ELR (cell line): ENCODE measurements around the gene SMIM43.

ENCODE experiments used
- DNase-seq: peaks from one replicate; pipeline ENCODE4 v3.0.0-alpha.2; 2015; ENCODE audit warnings: low read depth

The SMIM43 gene

GRCh38 chr4:121783210-121783609 is 18.2 kb upstream of the SMIM43 start:
- no peak for DNase-seq

GRCh38 chr4:121778991-121779628 is 14.1 kb upstream of the SMIM43 start:
- DNase-seq, result no peak

DNA sequence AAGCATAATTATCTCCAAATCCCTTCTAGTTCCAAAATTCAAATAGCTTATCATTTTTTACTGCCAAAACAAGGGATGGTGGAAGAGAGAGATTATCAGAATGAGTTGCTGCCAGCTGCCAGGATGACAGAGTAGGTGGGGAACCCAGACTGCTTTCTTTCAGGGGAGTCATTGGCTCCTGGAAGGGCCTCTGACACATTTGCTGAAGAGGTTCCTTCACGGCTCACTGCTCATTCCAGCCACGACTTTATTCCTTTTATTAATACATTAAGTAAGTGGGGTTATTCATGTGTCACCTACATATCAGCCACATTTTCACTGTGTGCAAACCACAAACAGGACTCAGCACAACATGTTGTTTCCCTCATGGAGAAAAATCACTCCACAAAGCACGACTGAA is 12.7 kb upstream of the SMIM43 start:
- DNase-seq, result no peak

- no peak for DNase-seq
These were observed 11.8 kb upstream of the SMIM43 start for GRCh38 chr4:121776610-121777401.

GRCh38 chr4:121773883-121774282 is 8.9 kb upstream of the SMIM43 start:
- DNase-seq, result no peak

DNA sequence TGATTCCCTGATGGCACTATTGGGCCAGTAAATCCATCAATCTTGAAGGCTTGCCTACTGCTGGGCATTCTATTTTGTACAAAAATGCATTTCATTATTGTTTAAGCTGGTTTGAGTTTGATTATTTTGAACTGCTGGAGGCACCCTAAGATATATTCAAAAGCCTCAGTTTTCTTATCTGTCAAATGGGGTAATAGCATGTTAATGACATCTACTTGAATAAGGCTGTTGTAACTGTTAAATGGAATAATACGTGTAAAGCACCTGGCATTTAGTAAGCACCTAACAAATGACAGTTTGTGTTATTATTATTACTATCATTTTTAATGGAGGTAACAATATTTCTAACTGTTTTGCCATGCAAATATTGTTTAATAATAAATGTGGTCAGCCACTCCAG is 6.9 kb upstream of the SMIM43 start:
- no peak for DNase-seq

GRCh38 chr4:121769341-121769740 is 4.4 kb upstream of the SMIM43 start:
- no peak for DNase-seq

DNA sequence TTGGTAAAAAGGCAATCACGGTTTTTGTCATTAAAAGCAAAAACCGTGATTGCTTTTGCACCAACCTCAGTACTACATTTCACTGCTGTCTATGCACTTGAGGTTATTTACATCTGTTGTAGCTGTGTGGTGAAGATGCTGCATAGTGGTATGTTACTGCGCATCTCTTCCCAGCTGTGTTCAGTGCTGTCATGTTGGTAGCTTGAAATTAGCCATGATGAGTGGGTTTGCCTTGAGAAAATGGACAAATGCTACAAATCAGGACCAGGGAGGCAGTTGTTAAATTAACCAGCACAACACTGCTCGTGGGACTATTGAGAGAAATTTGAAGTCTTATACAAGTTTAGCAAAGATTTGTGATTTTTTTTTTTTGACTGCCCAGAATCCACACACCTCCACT is 2.2 kb upstream of the SMIM43 start:
- no peak for DNase-seq

GRCh38 chr4:121765971-121766538 is 1.1 kb upstream of the SMIM43 start:
- DNase-seq, result no peak

DNA sequence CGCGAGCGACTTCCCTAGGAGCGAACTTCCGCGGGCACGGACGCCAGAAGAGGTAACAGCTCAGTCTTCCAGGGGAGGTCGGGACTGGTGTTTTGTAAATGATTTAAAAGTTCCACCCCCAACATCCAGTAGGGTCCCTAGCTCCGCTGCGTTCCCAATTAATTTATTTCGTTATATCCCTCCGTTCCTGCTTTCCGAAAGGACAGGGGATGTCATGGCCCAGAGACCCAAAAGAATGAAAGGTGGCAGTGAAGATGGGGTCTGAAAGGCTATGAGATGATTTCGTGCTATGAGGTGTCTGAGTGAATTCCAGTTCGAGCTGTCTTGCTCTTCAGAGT is 373 bp upstream of the SMIM43 start:
- DNase-seq, result no peak

DNA sequence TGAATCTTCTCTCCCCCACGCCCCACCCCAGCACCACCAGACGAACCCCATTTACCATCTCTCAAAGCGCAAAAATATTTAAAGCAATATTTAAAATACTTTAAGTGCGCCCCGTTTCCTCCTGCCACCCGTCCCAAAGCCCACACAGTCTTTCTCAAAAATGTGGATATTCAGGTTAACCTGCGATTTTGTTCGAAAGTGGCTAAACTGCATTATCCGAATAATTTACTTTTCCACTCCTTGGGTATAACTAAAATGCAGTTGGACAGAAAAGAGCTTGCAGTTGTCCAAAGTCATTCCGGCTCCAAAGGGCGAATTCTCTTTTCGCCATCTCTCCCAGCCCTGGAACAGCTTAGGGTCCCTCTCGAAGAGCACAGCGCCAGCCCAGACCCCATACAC is 662 bp downstream of the SMIM43 start:
- no peak for DNase-seq

GRCh38 chr4:121760205-121760604 is 4.8 kb downstream of the SMIM43 start:
- no peak for DNase-seq

DNA sequence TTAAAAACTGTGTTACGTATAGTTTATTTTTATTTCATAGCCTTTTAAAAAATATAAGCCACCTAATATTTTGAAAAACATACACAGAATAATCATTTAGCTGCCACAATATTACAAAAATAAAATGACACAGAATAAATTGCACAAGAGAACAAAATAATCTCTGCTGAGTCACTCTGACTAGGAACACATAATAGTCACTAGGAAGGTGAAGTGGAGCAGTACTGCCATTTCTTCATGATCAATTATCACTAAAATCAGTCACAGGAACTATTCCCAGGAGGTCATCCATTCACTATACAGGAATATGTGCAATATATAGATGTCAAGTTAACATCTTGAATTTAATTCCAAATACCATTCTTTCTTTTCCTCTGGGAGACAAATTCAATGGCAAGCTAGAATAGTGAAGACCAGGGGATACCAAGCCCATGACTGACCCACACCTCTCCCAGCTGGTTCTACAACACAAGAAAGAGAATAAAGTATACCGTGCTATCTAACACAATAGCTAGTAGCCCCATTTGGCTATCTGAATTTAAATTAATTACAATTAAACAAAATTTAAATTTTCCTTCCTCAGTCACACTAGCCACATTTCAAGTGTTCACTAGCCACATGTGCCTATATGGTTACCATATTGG is 5.9 kb downstream of the SMIM43 start:
- DNase-seq, result peak; percentile 55

- peak; percentile 78 for DNase-seq
These were observed 12.8 kb downstream of the SMIM43 start for GRCh38 chr4:121752142-121752541.

DNA sequence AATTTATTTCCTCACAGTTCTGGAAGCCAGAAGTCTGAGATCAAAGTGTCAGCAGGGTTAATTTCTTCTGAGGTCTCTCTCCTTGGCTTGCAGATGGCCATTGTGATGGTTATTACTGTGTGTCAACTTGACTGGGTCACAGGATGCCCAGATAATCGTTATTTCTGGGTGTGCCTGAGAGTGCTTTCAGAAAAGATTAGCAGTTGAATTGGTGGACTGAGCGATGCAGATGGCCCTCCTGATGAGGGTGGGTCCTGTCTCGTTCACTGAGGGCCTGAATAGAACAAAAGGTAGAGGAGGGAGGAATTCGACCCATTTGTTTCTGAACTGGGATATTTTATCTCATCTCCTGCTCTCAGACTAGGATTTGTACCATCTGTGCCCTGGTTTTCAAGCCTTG is 15.7 kb downstream of the SMIM43 start:
- DNase-seq, result no peak

- DNase-seq, result no peak
These were observed 22.2 kb downstream of the SMIM43 start for GRCh38 chr4:121742794-121743193.

- DNase-seq, result no peak
These were observed 23.2 kb downstream of the SMIM43 start for GRCh38 chr4:121741751-121742150.

DNA sequence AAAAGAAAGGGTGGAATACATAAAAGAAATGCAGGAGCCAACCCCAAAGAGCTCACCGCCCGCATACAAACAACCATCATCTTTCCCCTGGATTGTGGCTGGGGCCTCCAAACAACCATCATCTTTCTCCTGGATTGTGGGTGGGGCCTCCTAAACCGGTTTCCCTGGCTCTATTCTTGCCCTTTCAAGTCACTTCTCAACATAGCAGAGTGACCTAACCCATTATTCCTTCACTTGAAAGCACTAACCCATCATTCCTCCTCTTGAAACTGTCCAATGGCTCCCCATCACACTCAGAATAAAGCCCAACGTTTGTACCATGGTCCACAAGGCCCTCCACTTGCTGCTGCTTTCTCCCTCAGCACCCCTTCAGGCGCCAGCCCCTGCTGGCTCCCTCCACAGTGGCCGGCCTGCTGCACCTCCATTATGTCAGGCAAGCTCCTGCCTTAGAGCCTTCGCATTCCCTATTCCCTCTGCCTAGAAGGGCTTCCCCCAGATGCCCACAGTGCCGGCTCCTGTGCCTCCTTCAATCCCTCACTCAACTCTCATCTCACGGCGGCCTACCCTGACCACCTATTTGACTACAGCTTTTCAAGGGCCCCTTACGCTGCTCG is 24.1 kb downstream of the SMIM43 start:
- no peak for DNase-seq

DNA sequence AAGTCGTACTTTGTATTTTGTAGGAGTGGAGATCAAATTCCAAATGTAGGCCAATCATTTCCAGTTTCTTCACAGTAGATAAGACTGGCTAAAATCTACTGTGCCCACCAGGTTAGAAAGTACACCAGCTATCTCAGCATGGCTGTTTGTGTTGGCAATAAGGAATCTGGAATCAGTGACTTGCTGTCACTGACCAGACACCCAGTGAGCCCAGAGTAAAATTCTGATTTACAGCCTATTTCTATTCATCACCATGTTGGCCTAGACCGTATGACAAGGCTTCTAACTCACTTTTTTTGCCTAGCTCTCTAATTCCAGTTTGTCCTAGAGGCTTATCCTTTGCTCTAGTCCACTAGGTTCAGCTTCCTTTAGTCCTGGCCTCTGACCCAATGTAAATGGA is 25.4 kb downstream of the SMIM43 start:
- DNase-seq, result no peak

- DNase-seq, result no peak
These were observed 26.0 kb downstream of the SMIM43 start for GRCh38 chr4:121738780-121739535.

- DNase-seq, result no peak
These were observed 27.0 kb downstream of the SMIM43 start for GRCh38 chr4:121737846-121738554.
